ENCODE measurements around the gene TMEM145.

DNA sequence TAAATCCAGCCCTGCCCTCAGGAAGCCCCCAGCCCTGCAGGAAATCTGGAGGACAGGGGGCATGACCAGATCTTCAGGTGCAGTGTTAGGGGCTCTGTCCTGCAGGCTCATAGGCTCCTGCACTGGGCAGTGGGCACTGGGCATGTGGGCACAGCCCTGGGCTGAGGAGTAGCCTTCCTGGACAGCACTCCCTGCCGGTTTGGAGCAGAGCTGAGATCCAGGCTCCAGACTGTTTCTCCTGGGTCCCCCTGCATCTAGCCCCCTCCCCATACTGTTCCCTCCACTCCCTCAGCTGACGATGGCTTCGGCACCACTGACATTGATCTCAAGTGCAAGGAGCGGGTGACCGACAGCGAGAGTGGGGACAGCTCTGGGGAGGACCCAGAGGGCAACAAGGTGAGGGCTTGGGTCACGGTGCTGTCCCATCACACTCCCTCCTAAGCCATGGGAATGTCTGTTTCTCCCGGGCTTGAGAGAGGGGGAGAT lies 23.5 kb upstream of the TMEM145 start:
- TF ChIP-seq POLR2A (IDR thresholded peaks at IDR 0.05; ENCODE audit: low read length) (no peak), GATA1 (IDR thresholded peaks at IDR 0.05; ENCODE audit: low read depth, low read length) (no peak)

All from erythroblast (primary cell).